ENCODE results near the gene MGME1. TPM values are rescaled to one million over a fixed set of nuclear protein-coding genes. Genes with fewer than 3 reads are reported as not detected.

MGME1 gene
- total RNA-seq, 1 donor from 2014 or later = 20.3 TPM

- Mint-ChIP-seq H3K27ac (no peak overlapping the region), H3K36me3 (ENCODE audit: insufficient read depth) (peaks cover 49% of the 10 kb centered on the region), H3K4me3 (ENCODE audit: low read depth) (no peak overlapping the region), H3K27me3 (no peaks in the 10 kb centered on the region), H3K4me1 (ENCODE audit: low read depth) (no peaks in the 10 kb centered on the region), H3K9me3 (ENCODE audit: low read depth) (no peaks in the 10 kb centered on the region)
- no peak for DNase-seq (ENCODE audit: low spot score, unreplicated experiment)
- TF ChIP-seq, protein P1, sequence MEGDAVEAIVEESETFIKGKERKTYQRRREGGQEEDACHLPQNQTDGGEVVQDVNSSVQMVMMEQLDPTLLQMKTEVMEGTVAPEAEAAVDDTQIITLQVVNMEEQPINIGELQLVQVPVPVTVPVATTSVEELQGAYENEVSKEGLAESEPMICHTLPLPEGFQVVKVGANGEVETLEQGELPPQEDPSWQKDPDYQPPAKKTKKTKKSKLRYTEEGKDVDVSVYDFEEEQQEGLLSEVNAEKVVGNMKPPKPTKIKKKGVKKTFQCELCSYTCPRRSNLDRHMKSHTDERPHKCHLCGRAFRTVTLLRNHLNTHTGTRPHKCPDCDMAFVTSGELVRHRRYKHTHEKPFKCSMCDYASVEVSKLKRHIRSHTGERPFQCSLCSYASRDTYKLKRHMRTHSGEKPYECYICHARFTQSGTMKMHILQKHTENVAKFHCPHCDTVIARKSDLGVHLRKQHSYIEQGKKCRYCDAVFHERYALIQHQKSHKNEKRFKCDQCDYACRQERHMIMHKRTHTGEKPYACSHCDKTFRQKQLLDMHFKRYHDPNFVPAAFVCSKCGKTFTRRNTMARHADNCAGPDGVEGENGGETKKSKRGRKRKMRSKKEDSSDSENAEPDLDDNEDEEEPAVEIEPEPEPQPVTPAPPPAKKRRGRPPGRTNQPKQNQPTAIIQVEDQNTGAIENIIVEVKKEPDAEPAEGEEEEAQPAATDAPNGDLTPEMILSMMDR (IDR thresholded peaks at IDR 0.05; ENCODE audit: unreplicated experiment) = no peak
Observed at GRCh38 chr20:17946040-17946439, 22.8 kb upstream of the MGME1 start.

- TF ChIP-seq, protein P1 (IDR thresholded peaks at IDR 0.05; ENCODE audit: unreplicated experiment) = no peak
- Mint-ChIP-seq H3K4me1 (ENCODE audit: low read depth) (no peaks in the 10 kb centered on the region), H3K27me3 (no peaks in the 10 kb centered on the region), H3K9me3 (ENCODE audit: low read depth) (no peaks in the 10 kb centered on the region), H3K27ac (peak overlapping the region; percentile 50), H3K4me3 (ENCODE audit: low read depth) (no peak overlapping the region), H3K36me3 (ENCODE audit: insufficient read depth) (peaks cover 52% of the 10 kb centered on the region)
- no peak for DNase-seq (ENCODE audit: low spot score, unreplicated experiment)
Observed at GRCh38 chr20:17946572-17947473, 22.0 kb upstream of the MGME1 start.

GRCh38 chr20:17947474-17947815 lies 21.4 kb upstream of the MGME1 start:
- DNase-seq (ENCODE audit: low spot score, unreplicated experiment) = no peak
- H3K36me3 Mint-ChIP-seq (ENCODE audit: insufficient read depth) = peaks cover 52% of the 10 kb centered on the region
- TF ChIP-seq, protein P1 (IDR thresholded peaks at IDR 0.05; ENCODE audit: unreplicated experiment) = no peak
- no peak overlapping the region for H3K4me3 Mint-ChIP-seq (ENCODE audit: low read depth)
- H3K27me3 Mint-ChIP-seq = no peaks in the 10 kb centered on the region
- H3K4me1 Mint-ChIP-seq (ENCODE audit: low read depth) = no peaks in the 10 kb centered on the region
- no peaks in the 10 kb centered on the region for H3K9me3 Mint-ChIP-seq (ENCODE audit: low read depth)
- peak overlapping the region; percentile 41 for H3K27ac Mint-ChIP-seq

GRCh38 chr20:17948442-17948841 lies 20.4 kb upstream of the MGME1 start:
- peaks cover 2% of the 10 kb centered on the region for H3K4me1 Mint-ChIP-seq (ENCODE audit: low read depth)
- TF ChIP-seq, protein P1 (IDR thresholded peaks at IDR 0.05; ENCODE audit: unreplicated experiment) = no peak
- H3K4me3 Mint-ChIP-seq (ENCODE audit: low read depth) = no peak overlapping the region
- DNase-seq (ENCODE audit: low spot score, unreplicated experiment) = no peak
- peak overlapping the region; percentile 66 for H3K27ac Mint-ChIP-seq
- no peaks in the 10 kb centered on the region for H3K9me3 Mint-ChIP-seq (ENCODE audit: low read depth)
- H3K27me3 Mint-ChIP-seq = no peaks in the 10 kb centered on the region
- H3K36me3 Mint-ChIP-seq (ENCODE audit: insufficient read depth) = peaks cover 56% of the 10 kb centered on the region

DNA sequence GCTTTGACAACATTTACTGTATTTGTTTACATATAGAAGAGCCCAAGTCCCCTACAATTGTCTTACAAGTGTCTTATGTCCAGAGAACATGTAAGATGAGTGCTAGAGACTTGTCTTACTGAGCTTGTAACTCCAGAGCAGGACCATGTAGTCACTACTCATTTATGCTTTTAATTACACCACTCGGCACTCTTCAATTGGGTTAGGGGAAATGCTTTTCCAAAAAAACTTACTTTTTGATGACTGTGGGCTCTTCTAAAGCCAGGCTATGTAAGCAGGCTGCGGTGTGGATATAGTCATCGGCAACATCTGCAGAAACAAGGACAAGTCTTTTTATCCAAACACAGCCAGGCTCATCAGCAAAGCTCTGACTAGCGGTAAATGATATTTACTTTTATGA lies 18.9 kb upstream of the MGME1 start:
- Mint-ChIP-seq H3K36me3 (ENCODE audit: insufficient read depth) (peaks cover 60% of the 10 kb centered on the region), H3K9me3 (ENCODE audit: low read depth) (no peaks in the 10 kb centered on the region), H3K4me3 (ENCODE audit: low read depth) (no peak overlapping the region), H3K4me1 (ENCODE audit: low read depth) (peaks cover 7% of the 10 kb centered on the region), H3K27me3 (no peaks in the 10 kb centered on the region), H3K27ac (peak overlapping the region; percentile 24)
- no peak for DNase-seq (ENCODE audit: low spot score, unreplicated experiment)
- TF ChIP-seq, protein P1 (IDR thresholded peaks at IDR 0.05; ENCODE audit: unreplicated experiment) = no peak

All from progenitor cell of endocrine pancreas (in vitro differentiated cells).